GF-D8 (cell line): Measurements from ENCODE around the gene PCA3.
A peak's percentile ranks its signal among the peaks of the same experiment; 100 is the strongest.

Experiments used
- DNase-seq: peaks from one replicate; lab custom pipeline; 2025; lab: John Stamatoyannopoulos, UW

PCA3 gene

GRCh38 chr9:76756941-76757673 is 7.1 kb upstream of the PCA3 start:
- DNase-seq = no peak

- no peak for DNase-seq
These were observed 5.8 kb upstream of the PCA3 start for GRCh38 chr9:76758476-76758875.

DNA sequence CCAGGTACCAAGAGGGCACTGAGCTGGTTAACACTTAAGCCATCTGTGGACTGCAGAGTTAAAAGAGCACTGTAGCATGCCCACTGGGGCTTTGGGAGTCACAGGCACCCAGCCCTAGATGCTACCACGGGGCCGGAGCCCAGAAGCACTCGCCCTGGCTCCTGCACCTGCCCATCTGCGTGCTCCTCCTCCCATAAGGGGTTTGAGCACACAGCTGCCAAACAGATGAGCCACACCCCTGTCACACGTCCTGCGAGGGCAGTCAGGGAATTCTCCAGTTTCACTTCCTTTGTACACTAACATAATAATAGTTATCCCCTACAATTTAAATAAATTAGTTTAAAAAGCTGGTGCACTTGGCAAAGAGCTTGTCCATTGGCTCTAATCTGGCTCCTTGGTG is 4.5 kb upstream of the PCA3 start:
- DNase-seq = no peak

- no peak for DNase-seq
These were observed 2.8 kb upstream of the PCA3 start for GRCh38 chr9:76761448-76761847.

- no peak for DNase-seq
These were observed 1.9 kb downstream of the PCA3 start for GRCh38 chr9:76766126-76766525.

DNA sequence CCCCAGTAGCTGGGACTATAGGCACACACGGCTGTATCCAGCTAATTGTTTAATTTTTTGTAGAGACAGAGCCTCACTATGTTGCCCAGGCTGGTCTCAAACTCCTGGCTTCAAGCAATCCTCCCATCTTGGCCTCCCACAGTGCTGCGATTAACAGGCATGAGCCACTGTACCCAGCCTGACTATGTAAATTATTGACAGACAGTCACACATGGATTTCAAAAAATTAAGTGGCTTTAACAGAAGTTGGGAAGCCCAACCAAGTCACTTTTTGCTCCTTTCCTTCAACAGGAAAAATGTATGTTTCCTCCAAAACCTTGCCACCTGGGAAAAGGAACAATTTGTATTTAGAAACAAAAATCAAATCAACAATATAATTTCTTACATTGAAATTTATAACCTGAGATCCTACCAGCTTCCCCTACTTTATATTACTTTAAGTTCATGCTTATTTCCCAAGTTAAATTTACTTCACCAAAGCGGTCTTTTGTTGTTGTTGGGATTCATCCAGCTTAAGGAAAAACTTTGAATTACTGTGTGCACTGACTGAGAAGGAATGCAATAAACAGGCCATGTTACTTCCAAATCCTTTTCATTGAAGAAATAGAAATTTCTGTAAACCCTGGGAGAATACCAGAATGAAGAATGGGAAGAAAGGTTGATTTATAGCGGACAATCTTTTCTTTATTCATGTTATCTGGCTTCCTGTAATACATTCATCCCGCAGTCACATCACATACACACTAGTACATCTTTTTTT is 8.6 kb downstream of the PCA3 start:
- no peak for DNase-seq

GRCh38 chr9:76784881-76785280 is 20.6 kb downstream of the PCA3 start:
- DNase-seq = no peak

DNA sequence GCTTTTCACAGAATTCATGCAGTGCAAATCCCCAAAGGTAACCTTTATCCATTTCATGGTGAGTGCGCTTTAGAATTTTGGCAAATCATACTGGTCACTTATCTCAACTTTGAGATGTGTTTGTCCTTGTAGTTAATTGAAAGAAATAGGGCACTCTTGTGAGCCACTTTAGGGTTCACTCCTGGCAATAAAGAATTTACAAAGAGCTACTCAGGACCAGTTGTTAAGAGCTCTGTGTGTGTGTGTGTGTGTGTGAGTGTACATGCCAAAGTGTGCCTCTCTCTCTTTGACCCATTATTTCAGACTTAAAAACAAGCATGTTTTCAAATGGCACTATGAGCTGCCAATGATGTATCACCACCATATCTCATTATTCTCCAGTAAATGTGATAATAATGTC is 21.3 kb downstream of the PCA3 start:
- no peak for DNase-seq

DNA sequence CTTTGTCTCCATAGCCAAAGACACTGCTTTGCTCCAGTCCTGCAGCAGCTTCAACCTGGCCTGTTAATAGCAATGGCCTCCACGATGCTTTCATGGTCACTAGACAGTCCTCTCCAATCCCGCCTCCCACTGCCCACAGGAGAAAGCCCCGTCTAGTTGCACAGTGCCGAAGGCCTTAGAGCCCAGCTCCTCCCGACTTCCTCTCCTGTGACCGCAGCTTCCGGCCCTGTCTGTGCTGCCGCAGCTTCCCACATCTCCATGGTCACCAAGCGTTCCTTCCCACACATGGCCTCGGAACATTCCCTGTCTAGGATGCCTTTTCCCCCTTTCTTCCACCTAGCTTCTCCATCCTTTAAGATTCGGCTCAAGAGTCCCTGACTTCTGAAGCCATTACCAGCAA is 23.4 kb downstream of the PCA3 start:
- no peak for DNase-seq

DNA sequence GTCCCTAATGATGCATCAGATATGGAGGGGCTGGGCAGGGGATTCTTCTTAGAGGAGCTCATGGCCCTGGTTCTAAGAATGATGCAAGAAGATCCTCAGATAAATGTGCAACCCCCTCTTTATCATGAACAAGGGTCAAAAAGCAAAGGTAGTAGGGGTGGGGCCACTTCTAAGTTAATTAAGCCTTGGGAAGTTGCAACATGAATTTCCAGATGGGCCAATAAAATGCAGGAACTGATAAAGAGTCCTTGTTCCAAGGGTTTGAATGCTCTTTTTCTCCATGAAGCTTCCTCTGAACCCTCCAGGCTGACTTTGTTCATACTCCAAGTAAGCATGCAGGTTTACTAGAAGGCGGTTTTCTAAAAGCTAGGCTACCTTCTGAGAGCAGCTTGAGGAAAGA is 25.6 kb downstream of the PCA3 start:
- no peak for DNase-seq

- DNase-seq = no peak
These were observed 29.7 kb downstream of the PCA3 start for GRCh38 chr9:76793784-76794431.

DNA sequence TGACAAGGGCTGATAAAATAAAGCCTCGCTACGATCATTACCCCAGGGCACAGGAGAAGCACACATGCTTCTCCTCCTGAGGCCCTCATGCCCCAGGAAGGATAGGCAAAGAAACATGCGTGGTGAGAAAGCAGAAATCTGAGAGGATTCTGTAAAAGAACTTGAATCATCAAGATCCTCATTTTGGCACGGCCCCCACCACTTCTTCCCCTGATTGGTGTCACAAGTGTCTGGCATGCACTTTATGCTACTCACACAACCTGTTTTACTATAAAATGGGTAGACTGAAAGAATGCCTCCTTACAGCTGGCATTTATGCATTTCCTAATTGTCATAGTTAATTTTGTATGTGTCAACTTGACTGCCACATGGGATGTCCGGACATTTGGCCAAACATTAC is 32.1 kb downstream of the PCA3 start:
- DNase-seq = no peak

DNA sequence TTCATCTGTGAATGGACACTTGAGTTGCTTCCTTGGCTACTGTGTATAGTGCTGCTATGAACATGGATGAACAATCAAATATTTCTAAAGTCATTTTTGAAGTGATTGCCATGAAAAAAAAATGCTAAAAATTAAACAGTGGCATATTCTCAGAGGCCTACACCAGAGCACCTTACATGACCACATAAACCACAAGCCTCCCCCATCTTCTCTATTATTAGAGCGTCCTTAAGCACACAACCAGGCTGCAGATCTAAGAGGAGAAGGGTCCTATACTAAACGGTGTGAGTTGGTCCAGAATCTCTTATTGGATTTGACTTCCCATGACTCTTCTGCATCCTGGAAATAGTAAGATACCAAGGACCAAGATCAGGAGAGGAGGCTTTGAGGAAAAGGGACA is 34.3 kb downstream of the PCA3 start:
- DNase-seq = no peak

- DNase-seq = no peak
These were observed 35.2 kb downstream of the PCA3 start for GRCh38 chr9:76799473-76799872.

GRCh38 chr9:76800901-76801300 is 36.7 kb downstream of the PCA3 start:
- no peak for DNase-seq

DNA sequence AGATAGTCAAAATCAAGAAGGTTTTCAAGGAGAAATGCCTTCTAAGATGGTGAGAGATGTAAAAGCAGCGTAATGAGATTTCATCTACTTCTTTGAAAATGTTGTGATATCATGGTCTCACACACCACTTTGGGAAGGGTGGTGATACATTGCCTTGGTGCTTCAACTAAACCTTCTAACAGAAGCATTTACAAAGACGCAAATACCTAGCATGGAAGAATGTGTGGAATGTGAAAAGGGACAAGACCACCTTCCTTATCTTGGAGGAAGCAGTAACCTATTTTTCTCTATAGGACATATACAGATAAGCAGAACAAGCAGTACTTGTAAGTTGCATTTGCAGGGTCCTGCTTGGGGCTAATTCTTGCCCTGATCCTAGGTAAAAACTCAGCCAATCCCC is 38.8 kb downstream of the PCA3 start:
- DNase-seq = no peak

- DNase-seq = no peak
These were observed 39.5 kb downstream of the PCA3 start for GRCh38 chr9:76803762-76804161.

DNA sequence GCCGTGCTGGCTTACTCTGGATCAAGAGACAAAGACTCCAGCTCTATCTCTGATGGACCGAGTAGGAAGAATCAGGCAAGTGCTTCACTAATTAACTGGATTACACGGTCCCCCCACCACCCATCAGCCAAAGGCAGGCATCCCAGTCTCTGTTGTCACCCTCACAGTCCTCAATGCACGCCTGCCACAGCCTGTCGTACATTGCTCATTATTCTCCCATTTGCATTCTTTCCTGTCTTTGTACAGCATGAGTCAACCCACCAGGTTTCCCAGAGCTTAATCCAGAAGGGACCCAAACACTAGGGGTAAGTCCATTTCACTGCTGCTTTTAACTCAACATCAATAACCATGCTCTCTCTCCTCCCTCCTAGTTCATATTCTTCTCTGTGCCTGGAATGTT is 44.4 kb downstream of the PCA3 start:
- DNase-seq = no peak

DNA sequence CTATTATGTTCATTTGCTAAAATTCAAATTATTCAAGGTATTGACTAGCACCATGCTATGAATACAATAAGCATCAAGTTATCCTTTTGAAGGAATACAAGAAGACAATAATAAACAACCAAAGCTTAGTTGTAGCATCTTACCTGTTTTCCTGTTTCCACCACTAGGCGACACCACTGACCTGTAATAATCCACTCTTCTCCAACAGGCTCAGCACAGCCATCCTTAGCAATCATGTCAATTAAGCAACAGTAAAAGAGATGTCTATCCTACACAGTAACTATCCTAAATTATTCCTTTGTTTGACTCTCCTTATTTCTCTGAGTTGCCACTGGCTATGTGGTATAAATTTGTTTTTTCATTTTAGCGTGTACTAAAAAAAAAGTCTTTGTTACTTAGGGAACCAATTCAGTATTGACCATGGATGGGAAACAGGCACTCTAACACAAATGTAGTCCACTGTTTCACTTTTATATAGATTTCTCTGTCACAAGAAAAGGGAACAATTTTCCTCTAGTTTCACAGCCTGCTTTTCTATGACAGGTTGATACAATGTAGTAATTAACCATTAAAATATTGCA is 46.2 kb downstream of the PCA3 start:
- DNase-seq = peak; percentile 12

- DNase-seq = no peak
These were observed 48.4 kb downstream of the PCA3 start for GRCh38 chr9:76812591-76812990.

DNA sequence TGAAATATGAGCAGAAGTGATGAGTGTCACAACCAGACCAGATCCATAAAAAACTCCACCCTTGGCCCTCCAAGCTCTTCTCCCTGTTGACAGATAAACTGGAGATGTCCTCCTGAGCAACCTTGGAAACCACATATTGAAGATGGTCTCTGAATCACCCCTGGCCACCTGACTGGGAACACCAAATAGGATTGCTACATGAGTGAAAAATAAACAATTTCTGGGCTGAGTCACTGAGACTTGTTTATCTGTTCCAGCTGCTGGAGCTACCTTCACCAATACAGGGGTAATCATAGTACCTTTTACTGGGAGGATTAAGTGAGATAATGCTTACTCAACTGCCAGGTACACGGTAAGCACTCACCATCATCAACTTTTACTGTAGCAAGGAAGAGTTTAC is 53.3 kb downstream of the PCA3 start:
- DNase-seq = no peak

GRCh38 chr9:76818271-76818670 is 54.0 kb downstream of the PCA3 start:
- no peak for DNase-seq

DNA sequence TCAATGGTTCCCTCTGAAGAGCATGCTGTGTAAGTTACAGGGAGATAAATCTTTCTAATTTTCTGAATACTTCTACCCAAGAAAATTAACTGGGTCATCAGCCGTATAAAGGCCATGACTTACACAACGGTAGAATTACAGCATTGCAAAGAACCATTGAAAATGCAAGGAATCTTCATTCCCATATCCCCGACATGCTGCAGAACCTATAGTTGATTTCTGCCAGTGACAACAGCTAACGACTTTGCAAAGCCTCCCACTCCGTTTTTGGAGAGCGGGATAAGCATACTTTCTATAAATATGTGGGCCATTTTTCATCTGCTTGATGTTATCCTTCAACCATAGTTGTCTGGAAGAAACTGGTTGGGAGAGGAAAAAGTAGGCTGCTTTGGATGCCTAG is 56.2 kb downstream of the PCA3 start:
- no peak for DNase-seq
